Small intestine (tissue), 7 donors: ENCODE data around the gene VEGFD. TPM values are rescaled to one million over a fixed set of nuclear protein-coding genes. Genes with fewer than 3 reads are reported as not detected.
"Not testable (repeated sequence)": the region's sequence is repeated elsewhere in the genome, so short reads cannot be mapped to it uniquely, and the experiment has no call there.

Experiments
- DNase-seq, 2 donors: peaks; one replicate each; pipeline versions ENCODE4 v3.0.0 to v3.0.0-alpha.2; 2013
- FAIRE-seq: peaks from 2 replicates; lab custom pipeline; 2012; peaks lifted over from hg19 to GRCh38; lab: Jason Lieb, UNC
- H3K27ac ChIP-seq, 3 donors: one replicate each; pipeline ENCODE4 v1.5.1; 2013; ENCODE audit warnings: low read length in 2 of 3, mild to moderate bottlenecking in 2 of 3, control low read depth in 1 of 3, inconsistent platforms in 1 of 3, low read depth in 1 of 3, moderate library complexity in 1 of 3
- H3K27me3 ChIP-seq, 3 donors: one replicate each; pipeline ENCODE4 v1.6.1; 2013; ENCODE audit warnings: low read length in 3 of 3, inconsistent platforms in 1 of 3; ENCODE audit not compliant: control insufficient read depth in 3 of 3, insufficient read depth in 3 of 3
- H3K36me3 ChIP-seq, 3 donors: one replicate each; pipeline ENCODE4 v1.6.1; 2013; ENCODE audit warnings: low read length in 3 of 3, inconsistent platforms in 1 of 3, low read depth in 1 of 3, mild to moderate bottlenecking in 1 of 3, moderate library complexity in 1 of 3; ENCODE audit not compliant: control insufficient read depth in 3 of 3, insufficient read depth in 2 of 3
- H3K4me1 ChIP-seq, 3 donors: one replicate each; pipeline ENCODE4 v1.6.1; 2013; ENCODE audit warnings: low read length in 2 of 3, inconsistent platforms in 1 of 3, low read depth in 1 of 3, mild to moderate bottlenecking in 1 of 3, moderate library complexity in 1 of 3; ENCODE audit not compliant: control insufficient read depth in 3 of 3, insufficient read depth in 2 of 3
- H3K4me3 ChIP-seq, 3 donors: one replicate each; pipeline ENCODE4 v1.5.1; 2013; ENCODE audit warnings: low read length in 3 of 3, control low read depth in 1 of 3, inconsistent platforms in 1 of 3, low read depth in 1 of 3, mild to moderate bottlenecking in 1 of 3, moderate library complexity in 1 of 3
- H3K9me3 ChIP-seq, 2 donors: one replicate each; pipeline ENCODE4 v1.6.1; 2013; ENCODE audit warnings: low read depth in 1 of 2, low read length in 1 of 2; ENCODE audit not compliant: control insufficient read depth in 2 of 2, insufficient read depth in 1 of 2
- WGBS, 3 donors: extraction: QIAGEN DNeasy Blood & Tissue Kit; methylation state at CpG; one replicate each; pipeline ENCODE4 v1.1.7; 2013; 5-methylcytosine and 5-hydroxymethylcytosine counted together
- polyA plus RNA-seq, 4 donors: library from polyadenylated mRNA; stranded (reverse) in 3 of 4; unstranded in 1 of 4; fragments of 200-250 nt in 3 of 4; fragments of 120-200 nt in 1 of 4; gene quantifications; one replicate each; pipeline versions ENCODE4 v1.2.1 to v1.2.3, GENCODE V29; 2013
- donor health status: healthy with polysubstance abuse.
- donor health status: control.
- donor health status: control.
- donor health status: Bipolar disorder and iron deficiency.
- donor health status: healthy.

The VEGFD gene
- polyA plus RNA-seq, 4 donors = 0.13 to 1.6 (median 1.1) TPM

DNA sequence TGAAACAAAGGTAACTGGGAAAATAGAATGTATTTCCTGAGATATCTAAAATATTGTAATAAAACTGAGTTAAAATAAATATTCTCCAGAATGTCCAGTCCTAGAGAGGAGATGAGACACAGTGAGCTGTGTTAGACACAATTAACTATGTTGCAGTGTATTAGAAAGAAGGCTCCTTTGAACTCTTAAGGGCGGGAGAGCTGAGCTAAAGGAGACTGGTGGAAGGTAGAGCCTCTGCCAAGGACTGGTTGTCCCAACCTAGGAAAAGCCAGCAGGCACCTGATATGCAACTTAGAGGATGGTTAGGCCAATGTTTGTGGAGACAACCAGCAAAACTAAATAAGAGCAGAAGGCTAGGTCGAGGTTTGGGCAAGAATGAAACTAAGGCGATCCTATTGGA is 73.1 kb downstream of the VEGFD start:
- FAIRE-seq (no peak), DNase-seq (no peak)
- 78 to 92% (median 86%) methylated on average over 3 of the region's 3 CpGs for WGBS, 3 donors
- Histone ChIP-seq H3K4me3 (no peak overlapping the region), H3K36me3 (no peaks in the 10 kb centered on the region), H3K4me1 (no peaks in the 10 kb centered on the region), H3K27me3 (no peaks in the 10 kb centered on the region), H3K27ac (no peak overlapping the region), H3K9me3 (no peaks in the 10 kb centered on the region)

- H3K4me1 ChIP-seq = no peaks in the 10 kb centered on the region
- 14 to 36% (median 14%) methylated on average over 3 of the region's 3 CpGs for WGBS, 3 donors
- no peaks in the 10 kb centered on the region for H3K36me3 ChIP-seq
- peak; percentile 5 to 10 for DNase-seq
- no peak for FAIRE-seq
- H3K9me3 ChIP-seq = no peaks in the 10 kb centered on the region
- H3K27me3 ChIP-seq = no peaks in the 10 kb centered on the region
- no peak overlapping the region for H3K27ac ChIP-seq
- H3K4me3 ChIP-seq = no peak overlapping the region
Measured at GRCh38 chrX:15310117-15310516, 74.1 kb downstream of the VEGFD start.

DNA sequence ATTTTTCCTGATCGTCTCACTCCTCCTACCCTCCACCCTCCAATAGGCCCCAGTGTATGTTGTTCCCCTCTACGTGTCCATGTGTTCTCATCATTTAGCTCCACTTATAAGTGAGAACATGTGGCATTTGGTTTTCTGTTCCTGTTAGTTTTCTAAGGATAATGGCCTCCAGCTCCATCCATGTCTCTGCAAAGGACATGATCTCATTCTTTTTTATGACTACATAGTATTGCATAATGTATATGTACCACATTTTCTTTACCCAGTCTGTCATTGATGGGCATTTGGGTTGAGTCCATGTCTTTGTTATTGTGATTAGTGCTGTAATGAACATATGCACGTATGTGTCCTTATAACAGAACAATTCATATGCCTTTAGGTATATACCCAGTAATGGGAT is 78.3 kb downstream of the VEGFD start:
- not testable (repeated sequence) for DNase-seq, H3K9me3 ChIP-seq, H3K27ac ChIP-seq, H3K36me3 ChIP-seq, FAIRE-seq, H3K4me1 ChIP-seq, H3K27me3 ChIP-seq, H3K4me3 ChIP-seq
- WGBS, 3 donors = 81 to 93% (median 91%) methylated on average over 3 of the region's 3 CpGs

DNA sequence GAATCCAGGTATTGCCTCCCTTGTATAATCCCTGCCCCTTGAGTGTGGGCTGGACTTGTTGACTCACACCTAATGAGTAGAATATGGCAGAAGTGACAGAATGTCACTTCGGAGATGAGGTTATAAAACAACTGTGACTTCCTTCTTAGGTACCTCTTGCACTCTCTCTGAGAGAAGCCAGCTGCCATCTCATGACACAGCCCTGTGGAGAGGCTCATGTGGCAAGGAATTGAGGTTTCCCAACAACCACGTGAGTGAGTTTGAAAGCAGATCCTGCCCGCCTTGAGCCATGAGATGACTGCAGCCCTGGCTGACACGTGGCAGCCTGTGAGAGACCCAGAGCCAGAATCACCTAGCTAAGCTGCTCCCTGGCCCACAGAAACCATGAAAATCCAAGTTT is 82.3 kb downstream of the VEGFD start:
- H3K27me3 ChIP-seq = no peaks in the 10 kb centered on the region
- no peaks in the 10 kb centered on the region for H3K36me3 ChIP-seq
- peak overlapping the region in 1 of 3 donors; percentile 9 for H3K27ac ChIP-seq
- peak; percentile 47 to 69 for DNase-seq
- WGBS, 3 donors = 35 to 51% (median 50%) methylated on average over 4 of the region's 4 CpGs
- H3K9me3 ChIP-seq = no peaks in the 10 kb centered on the region
- H3K4me1 ChIP-seq = no peaks in the 10 kb centered on the region
- no peak for FAIRE-seq
- H3K4me3 ChIP-seq = no peak overlapping the region

- no peak overlapping the region for H3K4me3 ChIP-seq
- WGBS, 3 donors = 15 to 46% (median 28%) methylated on average over 4 of the region's 4 CpGs
- FAIRE-seq (peak; percentile 85), DNase-seq (peak; percentile 28 to 49)
- no peaks in the 10 kb centered on the region for H3K36me3 ChIP-seq
- no peaks in the 10 kb centered on the region for H3K9me3 ChIP-seq
- no peaks in the 10 kb centered on the region for H3K4me1 ChIP-seq
- H3K27ac ChIP-seq = peak overlapping the region in 1 of 3 donors; percentile 50
- no peaks in the 10 kb centered on the region for H3K27me3 ChIP-seq
Measured at GRCh38 chrX:15299941-15300851, 84.0 kb downstream of the VEGFD start.

GRCh38 chrX:15298780-15299179 is 85.4 kb downstream of the VEGFD start:
- 75 to 87% (median 87%) methylated on average over 3 of the region's 3 CpGs for whole genome bisulfite sequencing, 3 donors
- FAIRE-seq = no peak
- Histone ChIP-seq H3K9me3 (no peaks in the 10 kb centered on the region), H3K4me3 (no peak overlapping the region), H3K4me1 (no peaks in the 10 kb centered on the region), H3K27ac (peak overlapping the region in 1 of 3 donors; percentile 60), H3K36me3 (no peaks in the 10 kb centered on the region), H3K27me3 (no peaks in the 10 kb centered on the region)
- DNase-seq = no peak

DNA sequence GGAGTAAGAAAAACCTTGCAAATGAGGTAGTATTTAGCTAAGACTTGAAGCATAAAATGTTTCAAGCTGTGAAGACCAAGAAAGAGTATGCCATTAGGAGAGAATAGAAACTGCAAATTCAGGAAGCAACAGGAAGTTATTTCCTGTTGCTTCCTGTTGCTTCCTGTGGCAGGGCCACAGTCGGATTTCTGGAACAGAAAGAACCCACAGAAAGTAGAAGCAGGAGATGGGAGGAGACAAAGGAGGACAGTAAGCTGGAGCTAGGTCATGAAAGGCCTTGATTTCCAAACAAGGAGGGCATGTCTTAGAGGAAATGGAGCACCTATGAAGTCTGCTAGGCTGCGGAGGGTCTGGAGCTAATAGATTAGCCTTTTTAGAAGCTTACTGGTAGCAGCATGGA is 86.0 kb downstream of the VEGFD start:
- H3K27ac ChIP-seq = peak overlapping the region in 1 of 3 donors; percentile 60
- FAIRE-seq = no peak
- no peak overlapping the region for H3K4me3 ChIP-seq
- H3K4me1 ChIP-seq = no peaks in the 10 kb centered on the region
- no peaks in the 10 kb centered on the region for H3K36me3 ChIP-seq
- H3K27me3 ChIP-seq = no peaks in the 10 kb centered on the region
- 54 to 69% (median 59%) methylated on average over 2 of the region's 2 CpGs for WGBS, 3 donors
- no peak for DNase-seq
- no peaks in the 10 kb centered on the region for H3K9me3 ChIP-seq
